GM15510 (cell line): ENCODE measurements around the gene FAR2.

Experiments used
- POLR2A ChIP-seq: IDR thresholded peaks from 3 replicates; pipeline ENCODE4 v1.6.1; 2011; ENCODE audit warnings: borderline replicate concordance; ENCODE audit not compliant: insufficient read length; ENCODE audit errors: extremely low read depth

Gene FAR2

DNA sequence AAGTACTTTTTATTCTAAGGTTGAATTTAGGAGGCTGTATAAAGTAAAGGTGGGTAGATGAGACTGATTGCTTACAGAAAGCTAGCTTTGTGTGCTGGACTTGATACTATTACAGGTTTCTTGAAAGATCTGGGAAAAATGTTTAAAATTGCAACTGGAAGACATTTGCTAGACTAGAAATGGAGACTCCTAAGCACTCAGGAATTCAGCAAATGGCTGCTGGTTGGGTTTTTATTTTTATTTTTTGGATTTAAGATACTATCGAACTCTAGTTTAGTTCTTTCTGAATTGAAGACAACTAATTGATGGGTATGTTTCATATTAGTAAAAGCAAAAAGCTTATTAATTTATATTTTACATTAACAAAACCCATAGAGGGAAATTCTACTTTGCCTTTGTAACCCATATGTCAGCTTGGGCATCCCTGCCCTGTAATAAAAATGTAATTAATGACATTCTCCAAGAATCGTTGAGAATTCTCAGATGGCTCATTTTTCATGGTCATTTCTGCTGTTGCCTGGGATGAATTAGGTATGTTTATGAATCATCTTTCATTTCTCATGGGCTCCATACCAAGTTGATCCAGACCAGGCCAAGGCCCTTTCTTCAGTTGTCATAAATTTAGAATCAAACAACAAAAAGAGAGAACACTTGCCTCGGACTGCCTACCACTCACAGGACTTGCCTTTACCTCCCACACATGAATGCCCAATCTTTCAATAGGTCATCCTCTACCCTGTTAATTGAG, 129.8 kb downstream of the FAR2 start:
- TF ChIP-seq POLR2A = no peak

DNA sequence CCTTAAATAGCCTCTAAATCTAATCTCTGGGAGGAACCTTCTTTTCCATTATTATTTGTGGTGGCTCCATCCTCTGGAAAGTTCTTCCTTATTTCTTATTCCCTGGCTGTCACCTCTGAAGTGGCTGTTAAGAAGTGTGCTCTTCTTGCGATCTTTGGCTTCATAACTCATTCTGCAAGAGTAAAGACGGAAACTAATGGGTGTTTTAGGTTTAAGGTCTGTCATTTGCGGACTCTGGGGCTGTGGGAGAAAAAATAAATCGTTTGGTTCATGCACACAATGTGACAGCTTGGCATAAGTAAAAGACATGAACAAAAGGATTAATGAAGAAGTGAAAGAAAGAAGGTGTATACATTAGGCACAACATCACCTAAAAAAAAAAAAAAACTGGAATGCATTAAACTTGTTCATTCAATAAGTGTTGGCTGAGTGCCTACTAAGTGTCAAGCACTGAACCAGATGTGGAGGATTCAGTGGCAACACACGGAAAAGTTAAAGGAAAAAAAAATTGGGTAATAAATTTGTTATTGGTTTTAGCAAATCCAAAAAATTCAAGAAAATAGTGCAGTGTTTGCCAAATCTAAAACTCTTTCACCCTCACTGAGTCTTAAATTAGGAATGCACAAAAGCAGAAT, 132.4 kb downstream of the FAR2 start:
- no peak for TF ChIP-seq POLR2A

DNA sequence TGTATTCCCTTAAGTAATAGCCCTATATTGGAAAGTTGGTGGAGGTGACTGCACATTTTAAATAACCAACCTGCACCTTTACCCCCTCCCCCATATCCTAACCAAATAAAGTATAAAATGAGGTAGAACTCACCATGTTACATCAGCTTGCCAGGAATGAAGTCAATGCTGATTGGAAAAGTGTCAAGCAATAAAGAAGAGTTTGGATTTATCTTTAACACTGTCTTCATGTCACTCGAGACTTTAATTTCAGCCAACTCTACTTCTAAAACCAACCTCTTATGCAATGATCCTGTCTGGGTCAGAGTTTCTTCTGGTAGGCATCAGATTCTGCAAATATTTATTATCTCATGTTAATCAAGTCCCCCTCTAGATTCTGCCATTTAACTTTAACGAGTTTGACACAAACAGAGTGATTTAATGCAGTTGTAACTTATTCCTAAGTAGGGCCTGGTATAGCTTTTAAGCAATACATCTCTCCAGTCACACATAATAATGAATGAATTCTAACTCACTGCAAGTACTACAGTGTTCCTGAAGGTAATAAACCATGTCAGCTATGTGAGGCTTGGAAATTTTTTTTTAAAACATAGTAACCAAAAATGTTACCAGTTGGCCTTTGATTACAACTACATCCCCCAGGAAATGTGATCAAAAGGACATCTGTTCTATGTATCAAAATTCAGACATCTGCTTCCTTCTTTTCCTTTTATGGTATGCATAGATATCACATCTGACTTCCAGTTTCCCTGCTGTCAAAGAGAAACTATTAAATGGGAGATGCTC, 133.1 kb downstream of the FAR2 start:
- TF ChIP-seq POLR2A = no peak

DNA sequence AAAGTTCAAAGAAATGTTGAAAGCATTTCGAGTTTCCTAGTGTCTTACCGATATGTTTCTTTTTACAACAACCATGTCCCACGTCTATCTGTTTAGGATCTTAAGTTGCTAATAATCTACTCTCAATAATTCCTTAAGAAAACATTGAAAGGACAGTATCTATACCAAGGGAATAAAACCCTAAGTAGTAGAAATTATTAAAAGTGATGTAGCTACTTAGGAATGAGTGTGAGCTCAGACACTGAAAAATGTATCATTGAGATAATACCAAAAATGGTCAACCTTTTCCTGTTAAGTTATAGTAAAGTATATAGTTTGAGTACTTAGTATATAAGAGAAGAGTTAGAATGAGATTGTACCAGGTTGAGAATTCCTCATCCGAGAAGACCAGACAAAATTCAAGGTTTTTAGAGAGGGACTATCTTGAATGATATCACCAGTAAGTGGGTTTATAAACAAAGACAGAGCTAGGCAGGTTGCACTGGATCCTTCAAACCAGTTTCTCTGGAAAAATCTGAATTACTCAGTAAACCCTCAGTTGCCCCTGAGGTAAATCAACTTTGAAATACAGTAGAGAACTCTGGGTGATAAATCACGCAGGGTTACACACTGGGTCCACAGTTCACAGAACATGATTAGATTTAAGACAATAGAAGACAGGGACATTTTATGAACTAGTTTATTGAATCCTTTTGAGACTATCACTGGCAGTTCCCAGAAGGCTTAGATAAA, 135.1 kb downstream of the FAR2 start:
- TF ChIP-seq POLR2A = no peak

DNA sequence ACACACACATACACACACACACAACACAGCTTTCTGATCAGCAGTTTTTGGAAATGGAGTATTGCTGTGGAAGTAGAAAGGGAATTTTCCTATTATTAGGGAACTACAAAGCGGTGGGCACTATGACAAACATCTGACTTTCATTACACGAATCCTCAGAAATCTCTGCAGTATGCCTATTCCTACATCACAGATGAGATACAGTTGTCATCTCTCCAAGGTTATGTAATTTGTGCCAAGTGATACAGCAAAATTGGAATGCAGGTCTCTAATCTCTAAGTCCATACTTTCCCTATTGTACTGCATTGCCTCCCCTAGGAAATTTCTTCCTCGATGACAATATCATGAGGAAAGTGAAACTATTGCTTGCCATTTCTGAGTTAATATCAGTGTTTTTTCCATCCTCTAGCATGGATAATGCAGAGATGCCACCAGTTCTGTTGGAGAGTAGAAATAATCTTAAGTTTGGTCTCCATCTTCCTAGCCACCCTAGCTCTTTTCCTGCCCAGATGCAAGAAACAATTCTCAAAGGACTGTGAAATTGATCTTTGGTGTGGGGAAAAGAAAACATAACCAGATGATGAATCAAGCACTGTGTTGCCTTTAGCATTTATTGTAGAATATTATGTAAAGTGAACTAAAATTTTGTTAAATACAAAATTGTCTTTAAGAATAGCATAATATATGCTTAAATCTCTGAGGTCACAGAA, 137.2 kb downstream of the FAR2 start:
- TF ChIP-seq POLR2A = no peak

DNA sequence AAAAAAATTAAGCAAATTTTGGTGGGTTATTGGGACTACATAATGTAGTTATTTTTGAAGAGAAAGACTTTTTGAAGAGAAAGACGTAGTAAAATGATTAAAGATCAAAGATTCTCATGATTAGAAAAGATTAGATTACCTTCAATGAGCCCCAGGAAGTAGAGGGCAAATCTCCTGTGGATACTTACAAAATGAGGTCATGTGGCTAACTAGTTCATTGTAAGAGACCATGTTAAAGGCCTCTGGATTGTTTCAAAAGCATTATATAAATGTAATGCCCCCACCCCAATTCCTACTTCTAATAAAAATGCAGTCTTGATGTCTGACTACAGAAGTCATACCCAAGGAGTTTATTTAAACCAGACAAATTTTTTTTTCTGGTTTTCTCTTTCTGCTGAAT, 138.5 kb downstream of the FAR2 start:
- no peak for TF ChIP-seq POLR2A

DNA sequence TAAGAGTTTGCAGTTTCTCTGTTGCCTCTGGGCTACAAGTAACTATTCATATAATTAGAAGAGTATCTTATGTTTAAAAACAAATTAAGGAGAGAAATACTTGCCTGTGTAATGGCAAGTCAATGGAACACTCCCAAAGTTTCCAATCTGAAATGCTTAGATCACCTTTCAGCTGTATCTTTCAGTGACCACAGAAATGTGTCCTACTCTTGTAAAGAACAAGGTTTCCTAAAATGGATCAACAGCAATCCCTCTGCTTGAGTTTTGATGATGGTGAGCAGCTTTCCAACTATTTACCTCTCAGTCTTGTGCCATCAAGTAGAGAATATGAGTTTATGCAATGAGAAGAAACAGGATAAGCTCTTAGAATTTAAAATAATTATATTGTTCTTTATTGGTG, 139.0 kb downstream of the FAR2 start:
- TF ChIP-seq POLR2A = no peak

DNA sequence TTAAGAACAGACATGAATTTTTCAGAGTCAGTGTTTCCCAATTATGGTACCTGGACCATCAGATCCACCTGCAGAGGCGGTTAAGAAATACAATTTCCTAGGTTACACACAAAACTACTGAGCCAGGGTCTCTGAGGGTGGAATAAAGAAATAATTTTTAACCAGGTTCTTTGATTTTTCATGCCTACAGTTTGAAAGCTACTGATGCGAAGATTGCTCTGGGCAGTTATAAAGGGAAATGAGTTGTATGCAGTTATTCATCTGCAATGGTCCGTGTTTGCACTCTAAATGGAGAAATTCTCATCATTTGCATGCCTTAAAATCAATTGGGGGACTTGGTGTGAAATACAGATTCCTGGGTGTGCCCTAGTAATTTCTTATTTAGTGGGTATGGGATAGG, 142.1 kb downstream of the FAR2 start:
- no peak for TF ChIP-seq POLR2A

DNA sequence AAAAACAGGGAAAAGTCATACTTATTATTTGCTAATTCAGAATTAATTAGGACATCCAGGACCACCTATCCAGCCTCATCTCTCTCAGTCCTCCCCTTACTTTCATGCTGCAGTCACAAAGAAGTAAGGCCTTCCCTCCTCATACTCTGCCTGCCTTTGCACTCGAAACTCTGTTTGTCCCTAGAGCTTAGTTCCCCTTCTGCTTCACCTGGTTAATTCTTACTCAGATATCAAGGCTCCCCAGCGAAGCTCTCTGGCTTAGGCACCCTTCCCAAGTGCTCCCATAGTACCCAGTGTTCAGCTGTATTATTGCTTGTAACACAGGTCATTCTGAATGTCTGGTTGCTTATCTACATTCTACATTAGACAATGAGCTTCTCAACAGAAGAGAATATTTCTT, 150.6 kb downstream of the FAR2 start:
- no peak for TF ChIP-seq POLR2A

DNA sequence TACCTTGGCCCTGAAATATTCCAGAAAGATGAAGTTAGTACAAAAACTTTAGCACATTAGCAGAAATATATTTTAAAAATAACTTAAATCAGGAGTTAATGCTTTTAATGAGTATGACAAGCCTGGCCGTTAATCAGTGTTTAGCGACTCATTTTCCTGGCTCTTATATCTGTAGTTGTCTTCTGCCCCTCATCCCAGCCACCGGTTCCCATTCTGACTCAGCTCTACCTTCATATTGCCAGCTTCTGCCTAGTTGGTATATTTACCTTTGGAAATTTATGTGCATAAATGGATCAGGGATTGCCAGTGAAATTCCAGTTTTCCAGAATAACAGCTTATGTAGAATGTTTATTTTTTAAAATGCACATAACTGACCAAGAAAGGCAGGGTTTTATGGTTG, 152.0 kb downstream of the FAR2 start:
- no peak for TF ChIP-seq POLR2A

DNA sequence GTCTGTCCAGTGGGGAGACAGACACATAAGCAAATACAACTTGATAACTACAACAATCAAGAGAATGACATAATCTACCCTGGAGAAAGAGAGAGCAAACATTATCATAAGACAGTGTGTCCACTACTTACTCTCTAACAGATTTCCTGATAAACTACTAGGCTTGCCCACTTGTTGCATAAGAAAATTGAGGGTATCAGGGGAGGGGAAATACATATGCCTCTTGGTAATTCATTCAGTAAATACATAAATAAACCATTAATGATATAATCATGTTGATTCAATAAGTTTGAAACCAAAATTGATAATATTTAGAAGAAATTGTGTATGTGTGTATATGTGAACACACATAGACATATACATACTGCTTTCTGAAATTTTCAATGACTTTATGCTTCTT, 155.3 kb downstream of the FAR2 start:
- TF ChIP-seq POLR2A = no peak

DNA sequence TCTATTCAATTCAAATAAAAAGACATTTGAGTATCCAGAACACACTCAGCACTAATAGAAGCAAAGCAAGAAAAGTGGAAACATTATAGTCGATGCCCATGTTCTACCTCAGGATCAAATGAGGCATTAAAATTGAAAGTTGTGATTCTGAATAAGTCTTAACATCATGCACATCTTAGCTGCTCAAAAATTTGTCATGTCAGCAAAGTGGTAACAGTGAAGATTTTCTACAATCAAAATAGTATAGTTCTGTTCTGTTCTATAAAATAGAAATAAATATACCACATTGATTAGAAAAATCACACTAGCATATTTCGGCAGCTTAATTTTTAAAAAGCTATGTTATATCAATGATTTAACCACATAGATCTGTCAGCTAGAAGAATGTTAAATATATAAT, 157.2 kb downstream of the FAR2 start:
- no peak for TF ChIP-seq POLR2A

DNA sequence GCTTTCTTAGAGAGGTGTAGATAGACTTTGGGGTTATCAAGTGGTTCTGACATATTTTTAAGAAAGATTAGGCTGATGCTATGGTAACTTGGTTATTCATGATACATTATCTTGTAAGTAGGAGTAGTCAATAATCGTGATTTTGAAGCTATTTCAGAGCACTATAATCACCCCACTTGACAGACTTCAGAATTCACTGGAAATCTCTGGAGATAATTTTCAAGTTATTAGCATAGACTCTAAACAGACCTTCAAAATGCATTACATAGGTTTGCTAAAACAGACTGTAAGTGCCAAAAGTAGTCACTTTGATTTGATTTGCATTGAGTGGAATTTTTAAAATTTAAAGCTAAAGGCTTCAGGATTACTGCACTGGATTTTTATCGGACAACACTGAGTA, 157.6 kb downstream of the FAR2 start:
- no peak for TF ChIP-seq POLR2A

DNA sequence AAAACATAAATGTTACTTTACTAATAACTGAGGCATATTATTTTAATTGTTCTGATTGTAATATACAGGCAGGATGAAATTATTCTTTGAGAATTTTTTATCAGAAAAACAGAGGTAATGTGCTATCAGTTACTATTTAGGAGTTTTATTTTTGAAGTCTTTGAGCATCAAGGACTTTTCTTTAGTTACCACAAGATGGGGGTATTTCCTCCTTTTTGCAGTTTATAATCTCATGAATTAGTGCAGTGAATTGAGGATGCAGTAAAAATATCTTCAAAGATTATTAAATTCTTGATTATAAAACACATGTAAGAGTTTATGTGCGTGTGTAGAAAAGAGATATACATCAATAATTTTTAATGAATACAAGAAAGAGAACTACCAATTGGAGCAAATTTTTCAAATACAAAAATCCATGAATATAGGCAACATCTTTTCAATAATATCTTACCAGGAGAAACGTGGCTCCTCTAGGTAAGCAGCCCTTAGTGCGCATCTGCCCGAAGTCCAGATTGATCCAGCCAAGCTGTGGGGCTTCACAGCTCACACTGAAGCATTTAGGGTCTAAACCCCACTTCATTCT, 160.3 kb downstream of the FAR2 start:
- TF ChIP-seq POLR2A = no peak
